Activated CD8-positive, alpha-beta memory T cell treated with anti-CD3 and anti-CD28 coated beads, Interleukin-2, amount 50 U/mL, for 48 hours (primary cell): ENCODE results near the gene SEC24C.
A peak's percentile ranks its signal among the peaks of the same experiment; 100 is the strongest.
"Not testable (repeated sequence)": the region's sequence is repeated elsewhere in the genome, so short reads cannot be mapped to it uniquely, and the experiment has no call there.

Source experiments
- DNase-seq: peaks from one replicate; pipeline ENCODE4 v3.0.0-alpha.2; 2020

SEC24C gene

DNA sequence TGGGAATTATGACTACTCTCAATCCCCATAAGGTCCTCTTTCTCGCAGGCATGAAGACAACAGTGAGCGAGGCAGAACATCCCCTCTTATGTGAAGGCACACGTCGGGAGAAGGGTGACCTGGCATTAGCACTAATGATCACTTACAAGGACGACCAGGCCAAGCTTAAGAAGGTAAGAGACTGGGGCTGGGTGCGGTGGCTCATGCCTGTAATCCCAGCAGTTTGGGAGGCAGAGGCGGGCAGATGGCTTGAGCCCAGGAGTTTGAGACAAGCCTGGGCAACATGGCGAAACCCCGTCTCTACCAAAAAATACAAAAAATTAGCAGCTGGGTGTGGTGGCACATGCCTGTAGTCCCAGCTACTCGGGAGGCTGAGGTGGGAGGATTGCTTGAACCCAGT is 51.3 kb downstream of the SEC24C start:
- DNase-seq = not testable (repeated sequence)

DNA sequence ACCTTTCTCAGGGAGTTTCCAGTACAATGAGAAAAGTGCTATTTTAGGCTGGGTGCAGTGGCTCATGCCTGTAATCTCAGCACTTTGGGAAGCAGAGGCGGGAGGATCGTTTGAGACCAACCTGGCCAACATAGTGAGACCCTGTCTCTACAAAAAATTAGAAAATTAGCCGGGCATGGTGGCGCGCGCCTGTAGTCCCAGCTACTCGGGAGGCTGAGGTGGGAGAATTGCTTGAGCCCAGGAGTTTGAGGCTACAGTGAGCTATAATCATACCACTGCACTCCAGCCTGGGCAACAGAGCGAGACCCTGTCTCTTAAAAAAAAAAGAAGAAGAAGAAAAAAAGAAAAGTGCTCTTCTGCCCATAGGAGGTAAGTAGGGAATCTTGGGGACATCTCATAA is 51.9 kb downstream of the SEC24C start:
- DNase-seq = not testable (repeated sequence)

DNA sequence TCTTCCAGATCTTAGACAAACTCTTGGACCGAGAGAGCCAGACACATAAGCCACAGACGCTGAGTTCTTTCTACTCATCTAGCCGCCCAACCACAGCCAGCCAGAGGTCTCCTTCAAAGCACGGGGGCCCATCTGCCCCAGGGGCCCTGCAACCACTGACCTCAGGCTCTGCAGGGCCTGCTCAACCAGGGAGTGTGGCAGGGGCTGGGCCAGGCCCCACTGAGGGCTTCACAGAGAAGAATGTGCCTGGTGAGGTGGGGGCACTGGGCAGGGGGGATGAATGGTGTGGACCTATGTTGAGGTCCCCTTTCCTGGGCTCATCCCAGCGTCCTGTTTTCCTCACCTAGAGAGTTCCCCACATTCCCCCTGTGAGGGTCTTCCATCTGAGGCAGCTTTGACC is 52.6 kb downstream of the SEC24C start:
- DNase-seq = no peak

DNA sequence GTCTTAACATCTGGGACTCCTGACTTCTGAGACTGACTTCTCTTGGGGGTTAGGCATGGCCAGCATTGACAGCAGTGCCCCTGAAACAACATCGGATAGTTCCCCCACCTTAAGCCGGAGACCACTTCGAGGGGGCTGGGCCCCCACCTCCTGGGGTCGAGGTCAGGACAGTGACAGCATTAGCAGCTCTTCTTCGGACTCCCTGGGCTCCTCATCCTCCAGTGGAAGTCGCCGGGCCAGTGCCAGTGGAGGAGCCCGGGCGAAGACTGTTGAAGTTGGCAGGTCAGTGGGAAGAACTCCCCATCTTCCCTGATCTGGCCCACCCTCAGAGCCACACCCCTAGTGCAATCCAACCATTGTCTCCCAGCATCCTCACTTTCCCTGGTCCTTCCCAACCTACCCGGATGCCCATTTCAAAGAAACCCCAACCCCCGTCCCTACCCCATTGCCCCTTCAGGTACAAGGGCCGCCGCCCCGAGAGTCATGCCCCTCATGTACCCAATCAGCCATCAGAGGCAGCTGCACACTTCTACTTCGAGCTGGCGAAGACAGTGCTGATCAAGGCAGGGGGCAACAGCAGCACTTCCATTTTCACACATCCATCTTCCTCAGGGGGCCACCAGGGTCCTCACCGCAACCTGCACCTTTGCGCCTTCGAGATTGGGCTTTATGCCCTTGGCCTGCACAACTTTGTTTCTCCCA is 53.3 kb downstream of the SEC24C start:
- no peak for DNase-seq

DNA sequence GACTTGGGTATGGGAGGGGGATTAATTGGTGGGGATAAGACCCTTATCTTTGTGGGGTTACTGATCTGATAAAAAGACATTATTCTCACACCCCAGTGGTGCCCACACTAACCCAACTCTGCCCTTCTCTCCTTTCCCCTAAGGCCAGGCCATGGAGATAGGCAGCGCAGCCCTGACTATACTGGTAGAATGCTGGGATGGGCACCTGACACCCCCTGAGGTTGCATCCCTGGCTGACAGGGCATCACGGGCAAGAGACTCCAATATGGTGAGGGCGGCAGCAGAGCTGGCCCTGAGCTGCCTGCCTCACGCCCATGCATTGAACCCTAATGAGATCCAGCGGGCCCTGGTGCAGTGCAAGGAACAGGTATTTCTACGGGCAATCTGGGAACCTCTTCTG is 53.9 kb downstream of the SEC24C start:
- DNase-seq = no peak

DNA sequence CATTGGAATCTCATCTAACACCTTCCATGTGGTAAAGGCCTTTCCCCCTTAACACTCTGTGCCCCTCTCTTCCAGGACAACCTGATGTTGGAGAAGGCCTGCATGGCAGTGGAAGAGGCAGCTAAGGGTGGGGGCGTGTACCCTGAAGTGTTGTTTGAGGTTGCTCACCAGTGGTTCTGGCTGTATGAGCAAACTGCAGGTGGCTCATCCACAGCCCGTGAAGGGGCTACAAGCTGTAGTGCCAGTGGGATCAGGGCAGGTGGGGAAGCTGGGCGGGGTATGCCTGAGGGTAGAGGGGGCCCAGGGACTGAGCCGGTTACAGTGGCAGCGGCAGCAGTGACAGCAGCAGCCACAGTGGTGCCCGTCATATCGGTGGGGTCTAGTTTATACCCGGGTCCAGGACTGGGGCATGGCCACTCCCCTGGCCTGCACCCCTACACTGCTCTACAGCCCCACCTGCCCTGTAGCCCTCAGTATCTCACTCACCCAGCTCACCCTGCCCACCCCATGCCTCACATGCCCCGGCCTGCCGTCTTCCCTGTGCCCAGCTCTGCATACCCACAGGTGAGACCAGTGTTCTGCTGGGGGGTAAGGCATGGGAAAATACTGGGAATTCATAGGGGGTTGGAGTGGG is 54.9 kb downstream of the SEC24C start:
- DNase-seq = no peak

DNA sequence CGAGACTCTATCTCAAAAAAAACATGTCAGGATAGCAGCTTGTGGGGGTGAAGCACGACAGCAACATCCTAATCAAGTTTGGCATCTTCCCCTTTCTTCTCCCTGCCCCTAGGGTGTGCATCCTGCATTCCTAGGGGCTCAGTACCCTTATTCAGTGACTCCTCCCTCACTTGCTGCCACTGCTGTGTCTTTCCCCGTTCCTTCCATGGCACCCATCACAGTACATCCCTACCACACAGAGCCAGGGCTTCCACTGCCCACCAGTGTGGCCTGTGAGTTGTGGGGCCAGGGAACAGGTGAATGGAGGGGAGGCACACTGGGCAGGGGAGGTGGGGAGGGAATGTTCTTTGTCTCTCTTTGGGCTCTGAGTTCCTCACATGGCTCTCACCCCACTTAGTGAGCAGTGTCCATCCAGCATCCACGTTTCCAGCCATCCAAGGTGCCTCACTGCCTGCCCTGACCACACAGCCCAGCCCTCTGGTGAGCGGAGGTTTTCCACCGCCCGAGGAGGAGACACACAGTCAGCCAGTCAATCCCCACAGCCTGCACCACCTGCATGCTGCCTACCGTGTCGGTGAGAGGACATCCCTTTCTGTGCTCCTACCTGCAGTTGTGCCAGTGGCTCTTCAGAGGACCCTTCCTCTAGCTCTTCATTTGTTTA is 55.9 kb downstream of the SEC24C start:
- no peak for DNase-seq

DNA sequence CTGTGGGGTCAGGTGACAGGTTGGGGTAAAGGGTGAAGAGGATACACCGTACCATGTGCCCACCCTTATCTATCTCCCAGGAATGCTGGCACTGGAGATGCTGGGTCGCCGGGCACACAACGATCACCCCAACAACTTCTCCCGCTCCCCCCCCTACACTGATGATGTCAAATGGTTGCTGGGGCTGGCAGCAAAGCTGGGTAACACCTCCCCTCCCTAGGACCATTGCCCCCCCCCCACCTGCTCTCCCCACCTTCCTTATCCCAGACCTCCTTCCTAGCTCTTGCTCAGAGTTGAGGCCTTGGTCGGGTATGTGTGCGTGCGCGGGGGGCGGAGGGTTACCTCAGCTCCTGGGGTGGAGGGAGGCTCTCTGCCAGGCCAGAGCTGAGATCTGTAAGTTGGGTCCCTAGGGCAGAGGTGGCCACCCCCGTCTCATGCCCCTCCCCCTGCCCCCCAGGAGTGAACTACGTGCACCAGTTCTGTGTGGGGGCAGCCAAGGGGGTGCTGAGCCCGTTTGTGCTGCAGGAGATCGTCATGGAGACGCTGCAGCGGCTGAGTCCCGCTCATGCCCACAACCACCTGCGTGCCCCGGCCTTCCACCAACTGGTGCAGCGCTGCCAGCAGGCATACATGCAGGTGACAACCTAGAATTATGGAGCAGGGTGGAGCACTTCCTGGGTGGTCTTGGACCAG is 56.5 kb downstream of the SEC24C start:
- DNase-seq = no peak

DNA sequence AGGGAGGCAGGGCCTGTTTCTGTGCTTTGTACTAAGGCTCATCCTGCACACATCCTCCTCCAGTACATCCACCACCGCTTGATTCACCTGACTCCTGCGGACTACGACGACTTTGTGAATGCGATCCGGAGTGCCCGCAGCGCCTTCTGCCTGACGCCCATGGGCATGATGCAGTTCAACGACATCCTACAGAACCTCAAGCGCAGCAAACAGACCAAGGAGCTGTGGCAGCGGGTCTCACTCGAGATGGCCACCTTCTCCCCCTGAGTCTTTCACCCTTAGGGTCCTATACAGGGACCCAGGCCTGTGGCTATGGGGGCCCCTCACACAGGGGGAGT is 57.0 kb downstream of the SEC24C start:
- no peak for DNase-seq

DNA sequence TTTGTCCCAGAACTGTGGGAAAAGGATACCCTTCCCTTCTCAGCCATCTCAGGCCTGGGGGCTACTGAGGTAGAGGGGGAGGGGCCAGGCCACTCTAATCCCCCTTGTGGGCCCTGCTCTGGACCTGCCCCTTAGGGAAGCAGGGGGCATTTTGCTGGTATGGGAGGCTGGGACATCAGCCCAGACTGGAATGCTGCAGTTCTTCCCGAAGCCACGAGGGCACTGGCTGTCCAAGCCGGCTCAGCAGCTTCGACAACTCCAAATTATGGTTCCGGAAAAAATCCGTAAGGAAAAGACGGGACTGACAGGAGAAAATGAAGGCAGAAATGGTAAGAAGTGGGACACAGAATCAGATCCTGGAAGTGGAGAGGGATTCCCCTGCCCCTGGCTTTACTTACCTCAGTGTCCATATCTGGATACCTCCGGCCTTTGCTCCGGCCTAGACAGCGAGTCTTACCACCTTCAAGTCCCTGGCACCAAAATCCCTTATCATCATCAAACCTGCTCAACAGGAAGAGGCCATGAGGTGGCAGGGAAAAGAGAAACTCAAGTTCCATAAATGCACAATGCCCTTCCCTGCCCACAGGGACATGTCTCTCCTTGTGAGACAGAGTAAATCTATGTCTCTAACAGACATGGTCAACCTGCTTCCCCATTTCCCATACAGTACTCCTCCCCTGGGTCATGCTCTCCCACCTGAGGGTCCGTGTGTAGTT is 58.3 kb downstream of the SEC24C start:
- DNase-seq = no peak

DNA sequence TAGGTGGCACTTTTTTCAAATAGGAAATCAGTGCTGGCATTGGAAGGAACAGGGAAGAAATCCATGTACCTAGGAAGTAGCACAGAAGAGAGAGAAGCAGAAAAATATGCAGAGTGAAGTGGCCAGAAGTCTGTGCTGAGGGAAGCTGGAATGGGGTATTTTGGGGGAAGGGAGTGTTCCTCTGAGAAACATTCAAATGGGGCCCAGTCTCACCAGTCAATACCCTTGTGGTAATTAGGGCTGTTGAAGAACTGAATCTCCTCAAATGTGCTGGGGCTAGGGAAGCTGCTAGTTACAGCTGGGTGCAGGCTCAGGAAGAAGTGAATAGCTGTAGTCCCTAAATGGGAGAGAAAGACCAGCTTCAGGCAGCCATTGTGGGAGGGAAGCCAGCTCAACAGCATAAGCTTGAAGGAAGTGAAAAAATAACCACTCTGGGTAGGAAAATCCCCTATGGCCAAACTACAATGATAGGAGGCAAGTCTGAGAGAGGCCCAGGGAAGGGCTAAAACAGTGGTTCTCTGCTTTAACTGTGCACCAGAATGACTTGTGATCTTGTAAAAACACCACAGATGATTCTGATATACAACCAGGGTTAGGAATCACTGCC is 59.6 kb downstream of the SEC24C start:
- no peak for DNase-seq

DNA sequence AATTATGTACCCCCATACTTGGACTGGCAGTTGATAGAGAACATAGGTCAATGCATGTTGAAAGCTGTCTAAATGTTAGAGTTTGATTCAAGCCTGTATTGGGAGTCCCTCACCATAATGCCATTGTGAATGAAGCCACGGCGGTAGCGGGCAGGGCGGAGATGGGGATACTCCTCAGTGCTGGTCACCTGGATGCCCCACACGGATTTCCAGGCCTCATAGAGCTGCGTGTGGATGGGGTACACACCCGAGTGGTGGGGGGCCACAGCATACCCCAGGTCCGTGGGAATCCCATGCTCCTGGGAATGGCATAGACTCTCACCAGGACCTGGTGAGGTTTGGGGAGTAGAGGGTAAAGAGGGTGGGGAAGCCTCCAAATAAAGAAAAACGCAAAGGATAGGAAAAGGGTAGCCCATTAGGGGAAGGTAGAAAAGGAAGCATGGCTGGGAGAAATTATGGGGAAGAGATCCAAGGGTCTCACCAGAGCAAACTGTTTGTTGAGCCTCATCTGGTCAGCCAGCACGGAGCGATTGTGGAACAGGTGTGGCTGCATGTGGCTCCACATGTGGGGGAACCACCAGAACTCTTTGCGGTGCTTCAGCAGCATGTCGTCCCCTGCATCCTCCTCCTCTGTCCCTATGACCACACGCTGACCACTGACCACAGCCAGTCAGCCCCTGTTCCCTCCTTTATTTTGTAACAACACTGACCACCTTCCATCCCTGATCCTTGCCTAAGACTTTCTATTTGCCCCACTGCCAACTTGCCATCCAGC is 62.2 kb downstream of the SEC24C start:
- DNase-seq = no peak

DNA sequence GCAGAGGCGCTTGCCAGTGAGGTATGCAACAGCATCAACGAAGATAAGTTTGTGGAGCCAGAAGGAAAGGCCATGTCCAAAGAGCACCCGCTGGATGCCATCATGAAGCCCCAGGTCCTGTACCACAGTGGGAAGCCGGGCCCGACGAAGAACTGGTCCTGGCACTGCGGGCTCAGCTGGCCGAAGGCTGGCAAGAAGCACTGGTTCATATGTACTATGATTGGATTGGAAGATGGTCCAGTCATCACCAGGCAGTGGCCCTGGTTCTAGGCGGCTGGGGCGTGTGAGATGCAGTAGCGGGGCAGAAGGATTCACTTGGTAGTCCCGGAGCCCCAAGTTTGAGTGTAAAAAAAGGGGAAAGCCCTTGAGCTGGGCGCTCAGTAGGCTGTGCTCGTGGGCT is 63.3 kb downstream of the SEC24C start:
- no peak for DNase-seq

DNA sequence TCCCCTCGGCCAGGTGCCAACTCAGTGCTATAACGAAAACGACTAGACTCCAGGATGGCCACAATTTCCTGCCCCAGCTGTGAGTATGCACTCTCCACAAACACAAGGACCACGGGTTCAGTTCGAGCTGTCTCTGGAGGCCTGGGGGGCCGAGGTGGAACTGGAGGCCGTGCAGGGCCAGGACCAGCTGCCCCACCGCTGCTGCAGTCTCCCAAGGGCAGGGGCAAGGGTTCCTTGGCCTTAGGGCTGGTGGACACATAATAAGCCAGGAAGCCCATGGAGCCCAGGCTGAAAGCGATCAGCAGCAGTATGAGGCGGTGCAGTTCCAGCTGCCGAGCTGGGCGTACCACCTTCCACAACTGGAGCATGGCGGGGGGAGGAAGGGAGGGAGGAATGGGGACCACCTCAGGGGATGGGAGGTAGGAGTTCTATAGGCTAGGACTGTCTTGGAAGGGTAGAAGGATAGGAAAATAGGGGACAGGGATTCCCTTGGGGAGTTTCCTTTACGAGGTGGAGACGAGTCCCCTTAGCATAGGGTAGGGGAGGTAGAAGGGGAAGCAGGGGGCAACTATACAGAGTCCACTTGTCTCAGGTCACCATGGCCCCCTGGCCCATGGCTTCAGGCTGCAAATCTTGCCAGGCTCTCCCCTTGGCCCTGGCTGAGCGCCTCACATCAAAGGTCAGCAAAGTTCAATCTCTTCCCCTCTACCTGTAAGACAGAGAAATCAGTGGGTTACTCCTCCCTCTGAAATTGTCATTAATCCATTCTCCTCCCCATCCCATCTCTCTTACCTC is 64.0 kb downstream of the SEC24C start:
- DNase-seq = no peak

DNA sequence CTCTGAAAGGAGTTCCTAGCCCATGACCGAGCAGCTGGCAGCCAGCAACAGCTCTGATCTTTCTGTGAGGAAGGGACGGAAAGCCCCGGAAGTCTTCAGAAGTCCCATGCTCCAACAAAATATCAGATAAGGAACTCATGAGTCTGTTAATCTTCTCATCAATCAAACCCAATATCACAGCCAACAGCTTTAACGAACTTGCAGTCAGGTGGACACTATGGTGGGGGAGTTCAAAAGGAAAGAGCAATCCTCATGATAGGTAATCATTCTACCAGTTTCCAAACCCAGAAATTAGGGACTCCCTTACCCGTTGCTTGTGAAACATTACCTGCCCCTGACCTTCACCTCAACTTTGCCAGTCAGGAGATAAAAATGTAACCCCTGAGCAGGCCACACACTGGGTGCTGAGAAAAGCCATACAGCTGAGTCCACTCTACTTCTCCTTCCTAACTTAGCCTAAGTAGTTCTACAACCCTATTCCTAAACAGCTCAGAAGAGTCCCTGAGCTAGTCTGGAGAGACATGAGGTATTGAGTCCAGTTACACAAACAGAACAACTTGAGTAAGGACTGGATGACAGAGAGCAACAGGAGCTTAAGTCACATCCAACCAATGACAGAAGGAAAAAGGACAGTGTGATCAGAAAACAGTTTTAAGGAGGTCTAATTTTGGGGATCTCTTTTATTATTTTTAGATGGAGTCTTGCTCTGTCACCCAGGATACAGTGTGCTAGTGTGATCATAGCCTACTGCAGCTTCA is 65.1 kb downstream of the SEC24C start:
- no peak for DNase-seq

DNA sequence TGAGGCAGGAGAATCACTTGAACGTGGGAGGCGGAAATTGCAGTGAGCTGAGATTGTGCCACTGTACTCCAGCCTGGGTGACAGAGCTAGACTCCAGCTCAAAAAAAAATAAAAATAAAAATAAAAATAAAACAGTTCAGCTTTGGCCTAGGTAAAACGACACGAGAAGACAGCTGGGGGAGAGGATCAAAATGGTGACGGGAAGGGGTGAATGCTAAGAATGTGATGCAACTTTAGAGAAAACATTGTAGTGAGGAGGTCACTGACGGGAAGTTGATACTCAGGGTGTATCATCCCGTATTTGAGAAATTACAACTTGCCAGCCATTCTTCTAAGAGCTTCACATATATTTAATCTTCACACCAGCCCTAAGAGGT is 66.2 kb downstream of the SEC24C start:
- DNase-seq = no peak

DNA sequence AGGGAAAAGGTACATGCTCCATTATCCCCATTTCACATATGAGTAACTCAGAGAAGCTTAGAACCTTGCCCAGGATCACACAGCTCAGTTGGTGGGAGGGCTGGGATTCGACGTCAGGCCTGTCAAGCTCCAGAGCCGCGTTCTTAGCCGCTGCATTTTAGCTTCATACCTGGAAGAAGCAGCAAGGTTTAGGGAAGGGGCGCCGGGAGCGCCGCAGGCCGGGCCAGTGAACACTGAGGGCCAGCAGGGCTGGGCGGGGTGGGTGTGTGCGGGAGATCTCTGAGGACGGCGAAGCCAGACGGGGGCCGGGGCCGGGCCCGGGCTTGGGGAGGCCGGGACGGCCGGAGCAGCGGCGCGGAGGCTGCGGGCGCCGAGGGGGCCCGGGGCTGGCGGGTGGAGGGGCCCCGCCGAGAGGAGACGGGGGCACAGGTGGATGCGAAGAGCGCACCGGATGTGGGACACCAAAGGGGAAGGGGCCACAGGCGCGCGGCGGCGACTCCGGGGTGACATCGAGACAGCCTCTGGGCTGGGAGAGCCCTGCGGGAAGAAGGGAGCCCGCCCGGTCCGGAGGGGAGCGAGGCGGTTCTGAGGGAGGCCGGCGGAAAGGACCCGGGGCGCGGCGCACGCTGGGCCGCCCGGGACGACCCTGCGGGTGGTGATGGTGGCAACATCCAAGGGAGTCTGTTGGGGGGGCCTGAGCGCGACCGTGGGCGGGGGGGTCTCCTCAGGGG is 66.7 kb downstream of the SEC24C start:
- peak; percentile 81 for DNase-seq

DNA sequence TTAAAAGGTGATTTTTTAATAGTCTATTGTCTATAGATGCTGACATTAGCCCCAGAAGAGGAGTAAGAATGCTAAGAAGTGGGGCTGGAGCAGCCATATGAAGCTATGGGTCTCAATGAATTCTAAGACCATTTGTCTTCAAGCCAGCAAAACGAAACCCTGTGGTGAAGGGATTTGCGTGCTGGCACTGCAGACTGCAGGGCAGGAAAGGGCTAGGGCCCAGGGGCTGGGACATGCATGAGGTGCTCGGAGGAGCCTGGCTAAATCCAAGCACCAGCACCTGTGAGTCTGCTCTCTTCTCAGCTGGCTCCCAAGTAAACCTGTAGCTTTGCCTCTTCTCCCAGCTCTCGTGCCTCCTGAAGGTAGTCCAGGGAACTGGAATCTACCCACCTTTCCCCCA is 68.5 kb downstream of the SEC24C start:
- DNase-seq = no peak

DNA sequence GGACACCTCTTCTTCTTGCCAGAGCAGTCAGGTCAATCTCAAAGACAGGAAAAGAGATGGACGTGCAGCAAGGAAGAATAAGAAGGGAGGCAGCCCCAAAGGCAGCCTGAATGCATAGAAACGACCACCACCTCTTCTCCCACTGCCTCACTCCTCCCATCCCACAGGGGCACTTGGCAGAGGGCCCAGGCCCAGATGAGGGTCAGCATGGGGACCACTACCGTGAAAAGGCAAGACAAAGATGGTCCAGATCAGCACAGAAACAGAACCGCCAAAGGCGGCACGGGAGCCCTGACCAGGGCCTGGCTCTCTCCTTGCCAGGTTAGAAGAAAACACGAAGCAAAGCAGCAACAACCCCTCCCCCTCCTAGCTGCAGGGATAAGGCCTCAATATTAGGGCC is 69.2 kb downstream of the SEC24C start:
- DNase-seq = no peak
